Measurements from ENCODE around the gene ZNF189. TPM values are rescaled to one million over a fixed set of nuclear protein-coding genes. Genes with fewer than 3 reads are reported as not detected.

ZNF189 gene
- total RNA-seq, 1 experiment from 2014 or later = 15.8 TPM

DNA sequence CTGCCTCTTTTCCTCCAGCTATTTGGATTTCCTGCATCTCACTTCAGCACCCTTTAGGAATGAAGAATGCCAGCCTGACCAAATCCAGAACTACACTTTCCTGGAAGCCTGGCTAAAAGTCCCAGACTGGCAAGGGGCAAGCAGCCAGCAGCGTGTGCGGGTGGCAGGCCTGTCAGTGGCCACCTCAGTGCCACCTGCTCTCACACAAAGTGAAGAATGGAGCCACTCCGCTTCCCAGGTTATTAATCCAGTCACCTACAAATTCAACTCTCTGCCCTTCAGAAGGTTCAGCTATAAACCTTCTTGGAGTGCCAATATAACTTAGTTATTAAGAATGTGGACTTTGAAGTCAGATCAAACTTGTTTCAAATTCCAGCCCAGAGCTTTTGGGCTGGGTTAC lies 43.7 kb downstream of the ZNF189 start:
- Histone ChIP-seq H3K4me1 (ENCODE audit: insufficient read depth, low read length) (no peaks in the 10 kb centered on the region), H3K79me2 (ENCODE audit: insufficient read depth, low read length) (no peaks in the 10 kb centered on the region), H4K5ac (ENCODE audit: insufficient read length, low read depth, low read length) (no peak overlapping the region), H2AFZ (ENCODE audit: low read length) (no peak overlapping the region), H3K4ac (ENCODE audit: low read depth, low read length) (no peak overlapping the region), H2BK5ac (ENCODE audit: insufficient read length, low read length) (no peak overlapping the region), H3K79me1 (ENCODE audit: insufficient read depth, low read depth, low read length, poor library complexity, severe bottlenecking) (no peaks in the 10 kb centered on the region), H4K91ac (ENCODE audit: insufficient read length, low read depth, low read length) (no peak overlapping the region), H4K8ac (replicated peaks; ENCODE audit: insufficient read length, low read depth, low read length) (no peak overlapping the region), H2BK12ac (ENCODE audit: insufficient read length, low read depth, low read length) (no peak overlapping the region), H3T11ph (ENCODE audit: low read length) (no peak overlapping the region), H3K9ac (ENCODE audit: extremely low read depth, insufficient read length, low read length) (no peak overlapping the region), H3K9me3 (ENCODE audit: control insufficient read depth, low read depth, low read length) (no peaks in the 10 kb centered on the region), H2BK20ac (ENCODE audit: low read depth, low read length, poor library complexity, severe bottlenecking) (no peak overlapping the region), H2AK5ac (ENCODE audit: insufficient read length, low read length) (no peak overlapping the region), H3K56ac (ENCODE audit: insufficient read length, low read depth, low read length) (no peak overlapping the region), H4K20me1 (ENCODE audit: control insufficient read depth, insufficient read depth, insufficient read length) (no peaks in the 10 kb centered on the region), H2BK15ac (ENCODE audit: low read depth, low read length) (no peak overlapping the region), H3K18ac (ENCODE audit: insufficient read length, low read depth, low read length) (no peak overlapping the region), H3K27ac (ENCODE audit: insufficient read length, low read depth, low read length) (no peak overlapping the region), H3K4me2 (ENCODE audit: insufficient read depth, insufficient read length, low read length) (no peak overlapping the region), H3K23me2 (ENCODE audit: insufficient read length, low read depth, low read length, poor library complexity, severe bottlenecking) (no peaks in the 10 kb centered on the region), H3K23ac (ENCODE audit: insufficient read length, low read depth, low read length) (no peak overlapping the region), H3K14ac (ENCODE audit: insufficient read depth, low read length) (no peak overlapping the region), H2BK120ac (ENCODE audit: low read depth, low read length, poor library complexity, severe bottlenecking) (no peak overlapping the region), H3K27me3 (ENCODE audit: insufficient read depth, low read length) (no peaks in the 10 kb centered on the region)
- Mint-ChIP-seq H3K4me1 (no peaks in the 10 kb centered on the region), H3K9me3 (no peaks in the 10 kb centered on the region), H3K27ac (no peak overlapping the region), H3K36me3 (ENCODE audit: insufficient read depth in 1 of 3, low read depth in 3 of 3) (no peaks in the 10 kb centered on the region), H3K27me3 (ENCODE audit: low read depth) (peaks cover 2% of the 10 kb centered on the region; the same call in 1 of the 2 replicates), H3K4me3 (no peak overlapping the region)
- no peak for DNase-seq
- WGBS (ENCODE audit: extremely low coverage, insufficient read length, low lambda C conversion rate) = no CpG with 5 or more reads among the region's 3 CpGs
- TF ChIP-seq, protein P1, sequence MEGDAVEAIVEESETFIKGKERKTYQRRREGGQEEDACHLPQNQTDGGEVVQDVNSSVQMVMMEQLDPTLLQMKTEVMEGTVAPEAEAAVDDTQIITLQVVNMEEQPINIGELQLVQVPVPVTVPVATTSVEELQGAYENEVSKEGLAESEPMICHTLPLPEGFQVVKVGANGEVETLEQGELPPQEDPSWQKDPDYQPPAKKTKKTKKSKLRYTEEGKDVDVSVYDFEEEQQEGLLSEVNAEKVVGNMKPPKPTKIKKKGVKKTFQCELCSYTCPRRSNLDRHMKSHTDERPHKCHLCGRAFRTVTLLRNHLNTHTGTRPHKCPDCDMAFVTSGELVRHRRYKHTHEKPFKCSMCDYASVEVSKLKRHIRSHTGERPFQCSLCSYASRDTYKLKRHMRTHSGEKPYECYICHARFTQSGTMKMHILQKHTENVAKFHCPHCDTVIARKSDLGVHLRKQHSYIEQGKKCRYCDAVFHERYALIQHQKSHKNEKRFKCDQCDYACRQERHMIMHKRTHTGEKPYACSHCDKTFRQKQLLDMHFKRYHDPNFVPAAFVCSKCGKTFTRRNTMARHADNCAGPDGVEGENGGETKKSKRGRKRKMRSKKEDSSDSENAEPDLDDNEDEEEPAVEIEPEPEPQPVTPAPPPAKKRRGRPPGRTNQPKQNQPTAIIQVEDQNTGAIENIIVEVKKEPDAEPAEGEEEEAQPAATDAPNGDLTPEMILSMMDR (conservative IDR thresholded peaks at IDR 0.05) = no peak
